ENCODE measurements around the gene RYR1. TPM values are rescaled to one million over a fixed set of nuclear protein-coding genes. Genes with fewer than 3 reads are reported as not detected.

The RYR1 gene
- total RNA-seq, 1 donor = under 0.01 TPM

DNA sequence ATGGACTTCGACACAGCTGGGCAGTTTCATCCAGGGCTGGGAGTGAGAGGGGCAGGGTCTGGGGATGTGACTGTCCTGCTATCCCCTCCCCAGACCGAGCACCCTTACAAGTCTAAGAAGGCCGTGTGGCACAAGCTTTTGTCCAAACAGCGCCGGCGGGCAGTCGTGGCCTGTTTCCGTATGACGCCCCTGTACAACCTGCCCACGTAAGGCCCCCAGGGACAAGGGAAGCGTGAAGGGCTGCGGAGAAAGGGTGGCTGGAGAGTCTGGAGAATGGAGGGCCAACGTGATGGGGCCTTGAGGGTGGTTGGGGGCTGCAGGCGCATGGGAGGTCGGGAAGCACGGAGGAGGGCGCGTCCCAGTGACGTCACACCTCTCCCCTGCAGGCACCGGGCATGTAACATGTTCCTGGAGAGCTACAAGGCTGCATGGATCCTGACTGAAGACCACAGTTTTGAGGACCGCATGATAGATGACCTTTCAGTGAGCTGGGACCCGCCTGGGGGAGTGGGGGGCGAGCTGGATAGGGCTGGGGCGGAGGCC, 94.8 kb downstream of the RYR1 start:
- TF ChIP-seq, protein P1, sequence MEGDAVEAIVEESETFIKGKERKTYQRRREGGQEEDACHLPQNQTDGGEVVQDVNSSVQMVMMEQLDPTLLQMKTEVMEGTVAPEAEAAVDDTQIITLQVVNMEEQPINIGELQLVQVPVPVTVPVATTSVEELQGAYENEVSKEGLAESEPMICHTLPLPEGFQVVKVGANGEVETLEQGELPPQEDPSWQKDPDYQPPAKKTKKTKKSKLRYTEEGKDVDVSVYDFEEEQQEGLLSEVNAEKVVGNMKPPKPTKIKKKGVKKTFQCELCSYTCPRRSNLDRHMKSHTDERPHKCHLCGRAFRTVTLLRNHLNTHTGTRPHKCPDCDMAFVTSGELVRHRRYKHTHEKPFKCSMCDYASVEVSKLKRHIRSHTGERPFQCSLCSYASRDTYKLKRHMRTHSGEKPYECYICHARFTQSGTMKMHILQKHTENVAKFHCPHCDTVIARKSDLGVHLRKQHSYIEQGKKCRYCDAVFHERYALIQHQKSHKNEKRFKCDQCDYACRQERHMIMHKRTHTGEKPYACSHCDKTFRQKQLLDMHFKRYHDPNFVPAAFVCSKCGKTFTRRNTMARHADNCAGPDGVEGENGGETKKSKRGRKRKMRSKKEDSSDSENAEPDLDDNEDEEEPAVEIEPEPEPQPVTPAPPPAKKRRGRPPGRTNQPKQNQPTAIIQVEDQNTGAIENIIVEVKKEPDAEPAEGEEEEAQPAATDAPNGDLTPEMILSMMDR (IDR thresholded peaks at IDR 0.05; ENCODE audit: extremely low read depth, low read depth, low read length) = no peak
- H3K4me2 ChIP-seq (ENCODE audit: insufficient read depth, low read length) = no peak overlapping the region
- H4K20me1 ChIP-seq (ENCODE audit: insufficient read depth, low read length) = no peaks in the 10 kb centered on the region
- H3K9me3 ChIP-seq (ENCODE audit: low read depth, low read length) = no peaks in the 10 kb centered on the region
- H3K79me2 ChIP-seq (ENCODE audit: insufficient read depth, low read length) = no peaks in the 10 kb centered on the region
- H3K4me1 ChIP-seq (ENCODE audit: insufficient read depth, low read length) = no peaks in the 10 kb centered on the region
- H2AFZ ChIP-seq (ENCODE audit: low read length) = no peak overlapping the region
- no peak for DNase-seq (ENCODE audit: insufficient read length, low spot score, missing footprints)
- H3K4me3 ChIP-seq (ENCODE audit: insufficient read depth, low read length) = no peak overlapping the region
- no peak overlapping the region for H3K27ac ChIP-seq (ENCODE audit: low read depth, low read length)
- H3K36me3 ChIP-seq (ENCODE audit: insufficient read depth, low read length) = no peaks in the 10 kb centered on the region
- no peaks in the 10 kb centered on the region for H3K27me3 ChIP-seq (ENCODE audit: insufficient read depth, low read length)

DNA sequence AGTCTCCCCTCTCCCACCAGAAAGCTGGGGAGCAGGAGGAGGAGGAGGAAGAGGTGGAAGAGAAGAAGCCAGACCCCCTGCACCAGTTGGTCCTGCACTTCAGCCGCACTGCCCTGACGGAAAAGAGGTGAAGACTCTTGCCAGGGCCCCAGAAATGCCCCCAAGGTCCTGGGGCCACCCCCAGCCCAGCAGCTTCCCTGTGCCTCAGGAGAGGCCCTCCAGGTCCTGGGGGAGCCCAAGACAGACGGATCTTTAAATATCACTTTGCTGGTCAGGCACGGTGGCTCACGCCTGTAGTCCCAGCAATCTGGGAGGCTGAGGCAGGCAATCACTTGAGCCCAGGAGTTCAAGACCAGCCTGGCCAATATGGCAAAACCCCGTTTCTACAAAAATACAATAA, 95.4 kb downstream of the RYR1 start:
- no peaks in the 10 kb centered on the region for H4K20me1 ChIP-seq (ENCODE audit: insufficient read depth, low read length)
- H3K9me3 ChIP-seq (ENCODE audit: low read depth, low read length) = no peaks in the 10 kb centered on the region
- H3K4me3 ChIP-seq (ENCODE audit: insufficient read depth, low read length) = no peak overlapping the region
- H3K27me3 ChIP-seq (ENCODE audit: insufficient read depth, low read length) = no peaks in the 10 kb centered on the region
- no peak overlapping the region for H2AFZ ChIP-seq (ENCODE audit: low read length)
- H3K27ac ChIP-seq (ENCODE audit: low read depth, low read length) = no peak overlapping the region
- no peaks in the 10 kb centered on the region for H3K4me1 ChIP-seq (ENCODE audit: insufficient read depth, low read length)
- H3K4me2 ChIP-seq (ENCODE audit: insufficient read depth, low read length) = no peak overlapping the region
- no peaks in the 10 kb centered on the region for H3K79me2 ChIP-seq (ENCODE audit: insufficient read depth, low read length)
- no peak for DNase-seq (ENCODE audit: insufficient read length, low spot score, missing footprints)
- TF ChIP-seq, protein P1 (IDR thresholded peaks at IDR 0.05; ENCODE audit: extremely low read depth, low read depth, low read length) = no peak
- no peaks in the 10 kb centered on the region for H3K36me3 ChIP-seq (ENCODE audit: insufficient read depth, low read length)

DNA sequence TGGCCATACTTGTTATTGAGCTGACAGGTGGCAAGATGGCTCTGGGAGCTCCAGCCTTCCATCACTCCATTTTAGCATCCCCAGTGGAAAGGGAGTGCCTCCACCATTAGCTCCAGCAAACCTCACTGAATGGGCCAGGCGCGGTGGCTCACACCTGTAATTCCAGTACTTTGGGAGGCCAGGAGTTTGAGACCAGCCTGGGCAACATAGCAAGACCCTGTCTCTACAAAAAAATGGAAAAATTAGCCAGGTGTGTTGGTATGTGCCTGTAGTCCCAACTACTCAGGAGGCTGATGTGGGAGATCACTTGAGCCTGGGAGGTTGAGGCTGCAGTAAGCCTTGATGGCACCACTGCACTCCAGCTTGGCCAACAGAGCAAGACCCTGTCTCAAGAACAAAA, 98.0 kb downstream of the RYR1 start:
- Histone ChIP-seq H3K79me2 (ENCODE audit: insufficient read depth, low read length) (no peaks in the 10 kb centered on the region), H3K9me3 (ENCODE audit: low read depth, low read length) (peaks cover 12% of the 10 kb centered on the region), H3K27me3 (ENCODE audit: insufficient read depth, low read length) (no peaks in the 10 kb centered on the region), H3K27ac (ENCODE audit: low read depth, low read length) (no peak overlapping the region), H2AFZ (ENCODE audit: low read length) (no peak overlapping the region), H3K4me3 (ENCODE audit: insufficient read depth, low read length) (no peak overlapping the region), H3K36me3 (ENCODE audit: insufficient read depth, low read length) (no peaks in the 10 kb centered on the region), H3K4me1 (ENCODE audit: insufficient read depth, low read length) (no peaks in the 10 kb centered on the region), H3K4me2 (ENCODE audit: insufficient read depth, low read length) (no peak overlapping the region), H4K20me1 (ENCODE audit: insufficient read depth, low read length) (no peaks in the 10 kb centered on the region)
- no peak for DNase-seq (ENCODE audit: insufficient read length, low spot score, missing footprints)
- TF ChIP-seq, protein P1 (IDR thresholded peaks at IDR 0.05; ENCODE audit: extremely low read depth, low read depth, low read length) = no peak

DNA sequence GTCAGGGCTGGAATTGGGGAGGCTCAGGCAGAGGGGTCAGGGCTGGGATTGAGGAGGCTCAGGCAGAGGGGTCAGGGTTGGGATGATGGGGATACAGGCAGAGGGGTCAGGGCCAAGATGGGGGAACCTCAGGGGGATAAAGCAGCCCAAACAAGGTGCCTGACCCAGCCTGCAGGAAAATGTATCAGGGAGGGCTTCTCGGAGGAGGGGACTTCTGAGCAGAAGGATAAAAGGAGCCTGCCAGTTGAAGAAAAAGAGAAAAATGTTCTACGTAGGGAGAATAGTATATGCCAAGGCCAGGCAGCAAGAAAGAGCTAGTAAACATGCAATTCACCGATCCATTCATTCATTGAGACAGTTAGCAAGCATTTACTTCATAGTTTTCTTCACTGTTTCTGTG, 99.4 kb downstream of the RYR1 start:
- no peak overlapping the region for H2AFZ ChIP-seq (ENCODE audit: low read length)
- no peaks in the 10 kb centered on the region for H3K4me1 ChIP-seq (ENCODE audit: insufficient read depth, low read length)
- DNase-seq (ENCODE audit: insufficient read length, low spot score, missing footprints) = no peak
- H3K79me2 ChIP-seq (ENCODE audit: insufficient read depth, low read length) = no peaks in the 10 kb centered on the region
- no peaks in the 10 kb centered on the region for H3K36me3 ChIP-seq (ENCODE audit: insufficient read depth, low read length)
- TF ChIP-seq, protein P1 (IDR thresholded peaks at IDR 0.05; ENCODE audit: extremely low read depth, low read depth, low read length) = no peak
- H3K27ac ChIP-seq (ENCODE audit: low read depth, low read length) = no peak overlapping the region
- H3K4me2 ChIP-seq (ENCODE audit: insufficient read depth, low read length) = no peak overlapping the region
- no peaks in the 10 kb centered on the region for H3K27me3 ChIP-seq (ENCODE audit: insufficient read depth, low read length)
- peaks cover 12% of the 10 kb centered on the region for H3K9me3 ChIP-seq (ENCODE audit: low read depth, low read length)
- H4K20me1 ChIP-seq (ENCODE audit: insufficient read depth, low read length) = no peaks in the 10 kb centered on the region
- H3K4me3 ChIP-seq (ENCODE audit: insufficient read depth, low read length) = no peak overlapping the region
